Panc1 (cell line): Measurements from ENCODE around the gene RNU1-4.
"Not testable (repeated sequence)": the region's sequence is repeated elsewhere in the genome, so short reads cannot be mapped to it uniquely, and the experiment has no call there.

Source experiments
- CTCF ChIP-seq: fragments of 450-650 bp; IDR thresholded peaks from 2 replicates; pipeline ENCODE4 v1.5.1; 2017; ENCODE audit warnings: mild to moderate bottlenecking
- POLR2AphosphoS5 ChIP-seq: IDR thresholded peaks from 2 replicates; pipeline ENCODE4 v1.6.1; 2012; ENCODE audit warnings: mild to moderate bottlenecking, low read depth, low read length, moderate library complexity
- REST ChIP-seq, 2 experiments: IDR thresholded peaks; 2 replicates each; pipeline ENCODE4 v1.6.1; 2011 to 2012; ENCODE audit warnings: low read depth in 2 of 2, control low read depth in 1 of 2, low read length in 1 of 2, mild to moderate bottlenecking in 1 of 2, moderate library complexity in 1 of 2; ENCODE audit not compliant: insufficient read depth in 1 of 2
- SIN3A ChIP-seq: IDR thresholded peaks from 2 replicates; pipeline ENCODE4 v1.6.1; 2012; ENCODE audit warnings: low read depth, mild to moderate bottlenecking, low read length, moderate library complexity, borderline replicate concordance; ENCODE audit not compliant: insufficient read depth
- TCF7L2 ChIP-seq: IDR thresholded peaks from 2 replicates; pipeline ENCODE4 v1.6.1; 2011; ENCODE audit warnings: mild to moderate bottlenecking, low read depth, low read length, inconsistent platforms

- not testable (repeated sequence) for TF ChIP-seq CTCF; POLR2AphosphoS5; SIN3A; REST (IDR thresholded peaks at IDR 0.05; ENCODE audit: insufficient read depth in 1 of 2, low read depth in 2 of 2, low read length in 1 of 2); TCF7L2
Measured at GRCh38 chr1:16701189-16701588, 39.1 kb upstream of the RNU1-4 start.
